Endometrial microvascular endothelial cells (primary cell): ENCODE measurements around the gene CNBP. TPM values are rescaled to one million over a fixed set of nuclear protein-coding genes. Genes with fewer than 3 reads are reported as not detected.
"Not testable (repeated sequence)": the region's sequence is repeated elsewhere in the genome, so short reads cannot be mapped to it uniquely, and the experiment has no call there.

ENCODE experiments used
- in situ Hi-C: cut with HindIII; loops from 2 replicates; pipeline ENCODE4 v1.10.0; 2017; ENCODE audit warnings: low sequenced_read_pairs, low pct_unique_long_range_greater_than_20kb; ENCODE audit errors: inconsistent ontology term
- total RNA-seq: library from RNA; depleted of rRNA; stranded (reverse); fragments of >200 nt; gene quantifications from one replicate; pipeline ENCODE4 v1.2.3, GENCODE V29; 2015; ENCODE audit errors: inconsistent ontology term

Gene CNBP
- total RNA-seq, 1 donor from 2014 or later, result 318 TPM

DNA sequence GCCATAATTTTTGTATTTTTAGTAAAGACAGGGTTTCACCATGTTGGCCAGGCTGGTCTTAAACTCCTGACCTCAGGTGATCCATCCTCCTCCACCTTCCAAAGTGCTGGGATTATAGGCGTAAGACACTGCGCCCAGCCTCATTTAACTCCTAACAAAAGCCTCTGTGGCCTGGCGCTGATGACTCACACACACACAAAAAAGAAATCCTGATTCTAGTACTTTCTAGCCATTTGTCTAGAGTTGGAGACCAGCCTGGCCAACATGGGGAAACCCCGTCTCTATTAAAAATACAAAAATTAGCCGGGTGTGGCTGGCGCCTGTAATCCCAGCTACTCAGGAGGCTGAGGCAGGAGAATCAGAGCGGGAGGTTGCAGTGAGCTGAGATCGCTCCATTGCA is 6.1 kb upstream of the CNBP start:
- in situ Hi-C loops, result not testable (repeated sequence)

DNA sequence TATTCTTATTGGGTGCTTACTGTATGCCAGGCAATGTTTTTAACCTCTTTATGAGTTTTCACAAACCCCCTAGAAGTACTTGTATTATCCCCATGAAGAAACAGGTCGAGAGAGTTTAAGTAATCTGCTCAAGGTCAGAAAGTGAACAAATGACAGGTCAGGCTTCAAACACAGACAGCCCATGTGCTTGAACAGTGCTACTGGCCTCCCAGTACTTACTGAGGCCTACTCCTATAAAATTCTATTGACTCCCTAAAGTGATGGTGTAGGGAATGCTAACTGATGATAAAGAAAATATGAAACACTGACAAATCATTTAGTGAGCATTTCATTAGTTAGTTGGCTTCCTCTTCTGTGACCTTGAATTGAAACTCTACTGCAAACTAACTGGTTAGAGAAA is 4.2 kb upstream of the CNBP start:
- in situ Hi-C loops, result no loop called here

DNA sequence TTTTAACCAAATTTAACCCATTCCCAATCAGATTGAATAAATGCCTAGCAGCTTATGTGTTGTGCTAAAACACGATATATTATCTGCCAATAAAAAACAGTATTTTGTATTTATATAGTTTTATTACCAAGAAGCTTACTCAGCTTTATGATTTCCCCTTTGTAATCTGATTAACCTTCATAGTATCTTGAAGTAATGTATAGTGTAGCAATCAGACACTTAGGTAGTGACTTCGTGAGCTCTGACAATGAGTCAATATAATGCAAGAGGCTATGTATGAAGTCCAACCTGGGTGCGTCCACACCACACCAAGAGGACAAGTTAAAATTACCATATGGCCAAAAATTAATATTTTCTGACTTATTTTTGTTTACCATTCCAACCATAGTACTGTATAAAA is 2.1 kb upstream of the CNBP start:
- in situ Hi-C loops, result no loop called here

DNA sequence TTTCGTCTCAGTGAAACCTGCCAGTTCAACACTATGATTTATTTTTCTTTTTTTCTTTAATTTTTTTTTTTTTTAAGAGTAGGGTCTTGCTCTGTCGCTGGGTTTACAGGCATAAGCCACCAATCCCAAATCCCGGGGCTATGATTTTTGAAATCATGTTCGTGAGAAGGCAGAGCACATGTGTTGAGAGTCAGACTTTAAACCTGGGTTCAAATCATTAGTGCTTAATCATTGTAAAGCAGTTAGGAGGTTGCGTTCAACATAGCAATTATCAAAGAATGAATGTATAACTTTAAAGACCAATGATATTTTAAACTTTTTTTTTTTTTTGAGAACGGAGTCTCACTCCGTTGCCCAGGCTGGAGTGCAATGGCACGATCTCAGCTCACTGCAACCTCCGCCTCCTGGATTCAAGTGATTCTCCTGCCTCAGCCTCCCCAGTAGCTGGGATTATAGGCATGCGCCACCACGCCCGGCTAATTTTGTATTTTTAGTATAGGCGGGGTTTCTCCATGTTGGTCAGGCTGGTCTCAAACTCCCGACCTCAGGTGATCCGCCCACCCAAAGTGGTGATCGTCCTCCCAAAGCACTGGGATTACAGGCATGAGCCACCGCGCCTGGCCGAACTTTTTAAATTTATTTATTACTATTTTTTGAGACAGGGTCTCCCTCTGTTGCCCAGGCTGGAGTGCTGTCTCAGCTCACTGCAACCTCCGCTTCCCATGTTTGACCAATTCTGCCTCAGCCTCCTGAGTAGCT is 1.3 kb upstream of the CNBP start:
- in situ Hi-C loops, result not testable (repeated sequence)

GRCh38 chr3:129184396-129184657 is 631 bp upstream of the CNBP start:
- in situ Hi-C loops, result no loop called here

- in situ Hi-C loops, result no loop called here
These were observed 1.1 kb downstream of the CNBP start for GRCh38 chr3:129182390-129183185.

DNA sequence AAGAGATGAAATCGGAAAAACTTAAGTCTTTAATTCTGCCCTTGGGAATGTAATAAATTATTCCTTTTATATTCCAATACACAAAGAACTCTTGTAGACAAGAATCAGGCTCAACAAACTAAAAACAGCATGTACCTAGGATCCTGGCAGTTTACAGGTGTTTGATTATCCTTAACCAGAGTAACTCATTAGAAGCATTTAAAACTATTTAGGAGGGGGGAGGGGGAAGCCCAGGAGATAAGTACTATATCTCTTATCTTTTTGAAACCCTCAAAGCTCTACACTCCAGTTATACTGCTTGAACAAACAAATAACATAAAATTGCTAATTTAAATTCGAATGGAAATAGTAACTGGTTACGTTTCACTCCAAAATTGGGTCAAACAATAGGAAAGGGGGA is 1.9 kb downstream of the CNBP start:
- in situ Hi-C loops, result no loop called here

- in situ Hi-C loops, result no loop called here
These were observed 3.2 kb downstream of the CNBP start for GRCh38 chr3:129180461-129180860.

GRCh38 chr3:129176051-129176450 is 7.6 kb downstream of the CNBP start:
- in situ Hi-C loops, result no loop called here

GRCh38 chr3:129173725-129174124 is 10.0 kb downstream of the CNBP start:
- in situ Hi-C loops, result no loop called here

DNA sequence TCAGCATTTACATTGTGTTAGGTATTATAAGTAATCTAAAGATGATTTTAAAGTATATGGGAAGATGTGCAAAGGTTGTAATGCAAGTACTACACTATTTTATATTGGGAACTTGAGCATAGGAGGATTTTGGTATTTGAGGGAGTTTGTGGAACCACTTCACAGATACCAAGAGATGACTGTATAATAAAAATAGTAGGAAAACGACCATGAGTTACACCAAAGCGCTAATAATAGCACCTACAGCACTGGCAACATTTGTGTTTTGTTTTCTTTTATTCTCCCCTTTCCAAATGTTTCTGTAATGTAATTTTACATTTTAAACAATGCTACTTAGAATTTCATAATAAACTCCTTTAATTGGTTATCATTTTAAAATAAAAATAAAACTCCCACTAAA is 10.5 kb downstream of the CNBP start:
- in situ Hi-C loops, result no loop called here

- in situ Hi-C loops, result no loop called here
These were observed 16.9 kb downstream of the CNBP start for GRCh38 chr3:129166579-129167332.

- in situ Hi-C loops, result not testable (repeated sequence)
These were observed 18.1 kb downstream of the CNBP start for GRCh38 chr3:129165594-129165993.

DNA sequence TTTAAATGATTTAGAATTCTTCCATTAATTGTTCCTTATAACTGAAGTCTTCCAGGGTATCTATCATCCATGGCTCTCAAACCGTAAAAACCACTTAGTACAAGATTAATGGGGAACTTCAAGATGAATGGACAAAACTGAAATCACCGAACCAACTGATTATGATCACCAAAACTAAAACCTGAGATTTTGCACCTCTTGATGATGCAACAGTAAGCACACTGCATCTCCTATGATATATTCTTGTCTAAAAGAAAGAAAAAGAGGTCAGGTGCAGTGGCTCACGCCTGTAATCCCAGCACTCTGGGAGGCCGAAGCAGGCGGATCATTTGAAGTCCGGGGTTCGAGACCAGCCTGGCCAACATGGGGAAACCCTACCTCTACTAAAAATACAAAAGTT is 19.2 kb downstream of the CNBP start:
- in situ Hi-C loops, result no loop called here

DNA sequence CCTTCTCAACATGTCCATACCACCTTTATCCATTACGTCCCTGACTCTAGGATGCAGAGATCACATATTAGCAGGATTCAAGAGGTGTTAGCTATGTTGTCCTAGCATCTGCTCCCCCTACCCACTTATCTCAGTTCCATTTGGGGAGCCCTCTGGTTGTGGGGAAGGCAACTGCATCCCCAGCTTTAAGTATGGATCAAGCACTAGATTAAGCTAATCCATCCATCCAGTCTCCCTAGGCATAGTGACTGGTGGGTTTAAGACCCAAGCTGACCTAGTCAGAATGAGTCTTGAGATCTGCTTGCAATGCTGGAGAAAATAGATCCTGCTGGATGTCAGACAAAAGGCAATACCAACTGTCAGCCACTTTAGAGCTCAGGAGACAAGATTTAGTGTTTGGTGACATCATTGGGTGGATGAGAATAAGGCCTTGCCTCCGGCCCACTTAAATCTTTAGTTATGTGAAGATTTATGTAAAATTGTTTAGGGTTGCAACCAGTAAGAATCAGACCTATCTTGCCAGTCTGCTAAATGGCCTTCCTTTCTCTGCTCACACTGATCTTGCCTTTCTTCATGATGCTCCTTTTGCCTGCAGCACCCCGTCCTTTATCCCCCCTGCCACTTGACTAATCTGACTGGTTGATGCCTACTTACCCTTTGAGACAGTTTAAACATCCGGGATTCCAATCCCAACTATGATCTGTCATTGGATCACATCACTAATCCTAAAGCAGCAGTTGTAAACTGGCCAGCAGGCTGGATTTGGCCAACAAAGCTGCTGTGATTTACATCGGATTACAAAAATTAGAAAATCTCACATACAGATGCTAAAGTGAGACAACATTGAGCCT is 20.7 kb downstream of the CNBP start:
- in situ Hi-C loops, result no loop called here

GRCh38 chr3:129161860-129162271 is 21.8 kb downstream of the CNBP start:
- in situ Hi-C loops, result no loop called here

DNA sequence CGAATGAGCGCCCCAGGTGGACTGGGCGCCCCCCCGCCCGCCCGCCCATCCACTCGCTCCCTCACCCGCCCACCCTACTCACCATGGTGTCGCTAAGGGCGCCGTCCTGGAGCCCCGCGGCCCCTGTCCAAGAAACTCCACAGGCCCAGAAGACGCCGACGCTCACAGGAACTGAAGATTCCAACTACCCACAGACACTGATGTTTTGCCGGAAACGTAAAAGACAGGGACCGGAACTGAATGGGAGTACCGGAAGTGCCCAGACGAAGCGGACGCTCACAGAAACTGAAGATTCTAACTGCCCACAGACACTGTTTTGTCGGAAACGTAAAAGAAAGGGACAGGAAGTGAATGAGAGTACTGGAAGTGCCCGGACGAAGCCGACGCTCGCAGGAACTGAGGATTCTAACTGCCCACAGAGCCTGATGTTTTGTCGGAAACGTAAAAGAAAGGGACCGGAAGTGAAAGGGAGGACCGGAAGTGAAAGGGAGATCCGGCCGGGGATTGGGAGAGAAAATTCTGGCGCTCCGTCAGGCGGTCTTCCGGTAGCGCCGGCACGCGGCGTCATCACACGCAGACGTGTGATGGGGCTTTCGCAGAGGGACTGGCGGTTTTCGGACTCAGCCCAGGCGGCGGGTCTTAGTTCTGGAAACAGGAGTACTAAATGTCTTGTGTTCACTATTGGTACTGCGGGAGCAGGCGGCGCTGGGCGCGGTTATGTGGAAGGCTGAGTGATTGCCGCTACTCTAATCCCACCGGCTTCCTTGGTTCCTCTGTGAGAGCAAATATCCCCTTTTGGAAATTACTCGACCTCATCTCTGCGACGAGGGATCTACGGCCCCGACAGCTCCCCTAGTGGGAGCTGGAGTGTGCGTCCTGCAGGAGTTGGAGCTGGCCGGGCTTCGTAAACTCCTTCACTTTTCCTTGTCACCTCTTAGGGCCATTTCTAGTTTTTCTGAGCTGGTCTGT is 22.5 kb downstream of the CNBP start, which contains the start of gene ISY1:
TSS of gene ISY1 (minus strand) at position 173 of the 969 bp plus-strand sequence. CDS start at position 85, 88 bp downstream.
- in situ Hi-C loops, result no loop called here

GRCh38 chr3:129144786-129145185 is 38.9 kb downstream of the CNBP start:
- in situ Hi-C loops, result no loop called here
